ENCODE results near the gene EFCAB14.
"Not testable (repeated sequence)": the region's sequence is repeated elsewhere in the genome, so short reads cannot be mapped to it uniquely, and the experiment has no call there.

The EFCAB14 gene

DNA sequence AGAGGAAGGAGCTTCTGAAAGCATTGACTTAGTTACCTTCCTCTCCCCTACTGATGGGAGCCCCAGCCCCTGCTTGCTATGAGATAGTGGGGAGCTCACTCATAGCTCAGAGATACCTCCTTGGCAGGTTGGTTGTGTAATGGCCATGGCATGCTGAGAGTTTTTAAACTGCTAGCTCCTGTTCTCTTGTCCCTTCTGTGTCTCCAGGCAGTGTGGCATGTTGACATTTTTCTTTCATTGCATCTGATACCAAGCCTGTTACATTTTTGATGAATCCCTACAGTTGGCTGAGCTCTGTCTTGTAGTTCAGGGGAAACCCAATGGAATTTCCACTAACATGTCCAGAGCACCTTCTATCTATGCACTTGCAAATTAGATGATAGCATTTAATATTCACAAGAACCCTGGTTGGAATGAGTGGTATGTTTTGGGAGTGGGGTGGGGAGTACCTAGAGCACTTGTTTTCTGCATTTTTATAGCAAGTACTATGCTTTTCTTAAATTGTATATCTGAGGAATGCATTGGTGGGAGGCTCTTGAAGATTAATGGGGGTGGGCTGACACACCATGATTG is 39.1 kb upstream of the EFCAB14 start:
- TF ChIP-seq, protein P1, sequence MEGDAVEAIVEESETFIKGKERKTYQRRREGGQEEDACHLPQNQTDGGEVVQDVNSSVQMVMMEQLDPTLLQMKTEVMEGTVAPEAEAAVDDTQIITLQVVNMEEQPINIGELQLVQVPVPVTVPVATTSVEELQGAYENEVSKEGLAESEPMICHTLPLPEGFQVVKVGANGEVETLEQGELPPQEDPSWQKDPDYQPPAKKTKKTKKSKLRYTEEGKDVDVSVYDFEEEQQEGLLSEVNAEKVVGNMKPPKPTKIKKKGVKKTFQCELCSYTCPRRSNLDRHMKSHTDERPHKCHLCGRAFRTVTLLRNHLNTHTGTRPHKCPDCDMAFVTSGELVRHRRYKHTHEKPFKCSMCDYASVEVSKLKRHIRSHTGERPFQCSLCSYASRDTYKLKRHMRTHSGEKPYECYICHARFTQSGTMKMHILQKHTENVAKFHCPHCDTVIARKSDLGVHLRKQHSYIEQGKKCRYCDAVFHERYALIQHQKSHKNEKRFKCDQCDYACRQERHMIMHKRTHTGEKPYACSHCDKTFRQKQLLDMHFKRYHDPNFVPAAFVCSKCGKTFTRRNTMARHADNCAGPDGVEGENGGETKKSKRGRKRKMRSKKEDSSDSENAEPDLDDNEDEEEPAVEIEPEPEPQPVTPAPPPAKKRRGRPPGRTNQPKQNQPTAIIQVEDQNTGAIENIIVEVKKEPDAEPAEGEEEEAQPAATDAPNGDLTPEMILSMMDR (IDR thresholded peaks at IDR 0.05; ENCODE audit: low read depth, low read length, missing control alignments) = no peak
- no peak for DNase-seq (ENCODE audit: low read depth)
- no peak overlapping the region for H3K4me3 ChIP-seq (ENCODE audit: low read depth, low read length)

DNA sequence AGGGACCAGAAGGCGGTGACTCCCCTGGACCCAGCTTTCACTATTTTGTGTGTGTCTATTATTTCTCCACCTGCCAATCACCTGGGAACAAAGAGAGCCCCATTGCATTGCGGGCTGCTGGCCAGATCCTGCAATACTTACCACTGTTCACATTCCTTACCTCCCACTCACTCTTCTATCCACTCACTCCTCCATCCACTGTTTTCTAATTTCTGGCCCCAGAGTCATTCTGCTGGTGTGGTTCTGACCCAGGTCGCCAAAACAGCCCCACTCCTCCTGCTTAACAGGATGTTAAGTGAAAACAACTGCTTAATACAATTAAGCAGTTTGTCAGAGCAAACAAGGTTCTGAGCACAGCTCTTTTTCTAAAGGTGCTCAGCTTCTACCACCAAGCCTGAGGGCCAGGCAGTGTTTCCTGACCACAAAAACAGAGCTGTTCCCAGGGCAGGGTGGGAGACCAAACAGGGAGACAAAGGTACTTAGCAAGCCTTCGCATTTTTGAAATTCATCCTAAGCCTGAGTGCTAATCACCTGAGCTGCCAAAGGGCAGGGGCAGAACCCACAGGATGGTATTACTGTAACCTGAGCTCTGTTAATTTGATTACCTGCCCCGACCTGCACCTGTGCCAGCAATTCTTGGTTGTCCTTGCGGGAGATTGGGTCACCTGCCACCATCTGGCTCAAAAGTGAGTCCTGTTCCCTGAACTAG is 38.5 kb upstream of the EFCAB14 start:
- no peak overlapping the region for H3K4me3 ChIP-seq (ENCODE audit: low read depth, low read length)
- TF ChIP-seq, protein P1 (IDR thresholded peaks at IDR 0.05; ENCODE audit: low read depth, low read length, missing control alignments) = no peak
- no peak for DNase-seq (ENCODE audit: low read depth)

GRCh38 chr1:46755121-46755520 is 36.2 kb upstream of the EFCAB14 start:
- TF ChIP-seq, protein P1 (IDR thresholded peaks at IDR 0.05; ENCODE audit: low read depth, low read length, missing control alignments) = no peak
- DNase-seq (ENCODE audit: low read depth) = no peak
- H3K4me3 ChIP-seq (ENCODE audit: low read depth, low read length) = no peak overlapping the region

- H3K4me3 ChIP-seq (ENCODE audit: low read depth, low read length); DNase-seq (ENCODE audit: low read depth): not testable (repeated sequence)
These were observed 35.8 kb upstream of the EFCAB14 start for GRCh38 chr1:46754707-46755106.

GRCh38 chr1:46753985-46754384 is 35.1 kb upstream of the EFCAB14 start:
- no peak overlapping the region for H3K4me3 ChIP-seq (ENCODE audit: low read depth, low read length)
- TF ChIP-seq, protein P1 (IDR thresholded peaks at IDR 0.05; ENCODE audit: low read depth, low read length, missing control alignments) = no peak
- DNase-seq (ENCODE audit: low read depth) = no peak

DNA sequence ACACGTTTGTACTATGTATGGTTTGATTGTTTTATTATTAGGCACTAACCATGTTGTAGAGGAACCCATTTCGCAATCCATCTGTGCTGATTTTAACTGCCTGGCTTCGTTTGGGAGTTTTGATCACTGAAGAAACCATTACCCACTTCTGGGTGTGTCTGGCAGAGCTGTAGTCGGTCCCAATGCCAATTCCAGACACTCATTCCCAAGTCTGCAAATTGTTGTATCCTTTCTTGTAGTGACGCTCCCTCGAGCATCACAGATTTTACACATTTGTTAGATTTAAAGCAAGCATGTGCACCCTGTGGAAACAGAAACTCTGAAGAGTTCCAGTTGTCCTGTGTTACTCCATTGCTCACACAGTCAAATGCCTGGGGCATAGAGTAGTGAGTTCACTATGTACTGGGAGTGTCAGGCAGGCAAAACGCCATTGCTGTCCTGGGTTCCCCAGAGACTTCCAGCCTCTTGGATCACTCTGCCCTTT is 31.0 kb upstream of the EFCAB14 start:
- TF ChIP-seq, protein P1 (IDR thresholded peaks at IDR 0.05; ENCODE audit: low read depth, low read length, missing control alignments) = no peak
- no peak overlapping the region for H3K4me3 ChIP-seq (ENCODE audit: low read depth, low read length)
- DNase-seq (ENCODE audit: low read depth) = no peak

- DNase-seq (ENCODE audit: low read depth) = no peak
- TF ChIP-seq, protein P1 (IDR thresholded peaks at IDR 0.05; ENCODE audit: low read depth, low read length, missing control alignments) = no peak
- H3K4me3 ChIP-seq (ENCODE audit: low read depth, low read length) = no peak overlapping the region
These were observed 30.5 kb upstream of the EFCAB14 start for GRCh38 chr1:46749404-46749803.
